Liver (tissue), 9 donors: ENCODE data around the gene ATG4B. TPM values are rescaled to one million over a fixed set of nuclear protein-coding genes. Genes with fewer than 3 reads are reported as not detected.

ENCODE experiments used
- DNase-seq: peaks from one replicate; pipeline ENCODE4 v3.0.0-alpha.2; 2017; ENCODE audit warnings: low spot score
- H3K27ac ChIP-seq, 2 donors: one replicate each; pipeline ENCODE4 v1.7.0; 2013; ENCODE audit warnings: inconsistent platforms in 2 of 2, low read length in 2 of 2, control low read depth in 1 of 2, low read depth in 1 of 2, mild to moderate bottlenecking in 1 of 2
- H3K27me3 ChIP-seq, 4 donors: one replicate each; pipeline versions ENCODE4 v1.6.1 to v1.7.0; 2013; ENCODE audit warnings: low read length in 3 of 4, inconsistent platforms in 1 of 4, mild to moderate bottlenecking in 1 of 4, moderate library complexity in 1 of 4; ENCODE audit not compliant: control insufficient read depth in 4 of 4, insufficient read depth in 4 of 4
- H3K36me3 ChIP-seq, 4 donors: one replicate each; pipeline versions ENCODE4 v1.6.1 to v1.7.0; 2013; ENCODE audit warnings: low read length in 3 of 4, mild to moderate bottlenecking in 3 of 4, low read depth in 1 of 4, moderate library complexity in 1 of 4; ENCODE audit not compliant: control insufficient read depth in 4 of 4, insufficient read depth in 3 of 4
- H3K4me1 ChIP-seq, 4 donors: one replicate each; pipeline versions ENCODE4 v1.6.1 to v1.7.0; 2013; ENCODE audit warnings: low read length in 3 of 4, mild to moderate bottlenecking in 3 of 4, moderate library complexity in 1 of 4; ENCODE audit not compliant: control insufficient read depth in 4 of 4, insufficient read depth in 4 of 4
- H3K4me3 ChIP-seq, 3 donors: one replicate each; pipeline versions ENCODE4 v1.6.1 to v1.7.0; 2013; ENCODE audit warnings: low read length in 3 of 3, control low read depth in 1 of 3, low read depth in 1 of 3, mild to moderate bottlenecking in 1 of 3
- H3K9ac ChIP-seq, 2 donors: one replicate each; pipeline ENCODE4 v1.7.0; 2013; ENCODE audit warnings: low read length in 2 of 2, mild to moderate bottlenecking in 2 of 2, moderate library complexity in 2 of 2, control low read depth in 1 of 2, low read depth in 1 of 2
- H3K9me3 ChIP-seq, 4 donors: one replicate each; pipeline versions ENCODE4 v1.6.1 to v1.7.0; 2013; ENCODE audit warnings: low read length in 3 of 4; ENCODE audit not compliant: control insufficient read depth in 4 of 4
- EGR1 ChIP-seq, 2 donors: IDR thresholded peaks; 2 replicates each; pipeline ENCODE4 v1.6.1; 2016 to 2018; ENCODE audit warnings: antibody characterized with exemption in 2 of 2, low read depth in 2 of 2
- FOXA1 ChIP-seq: IDR thresholded peaks from 2 replicates; pipeline ENCODE4 v1.6.1; 2016; ENCODE audit warnings: antibody characterized with exemption
- GABPA ChIP-seq, 2 donors: IDR thresholded peaks in 1 of 2; conservative IDR thresholded peaks in 1 of 2; 2 replicates each; pipeline ENCODE4 v1.6.1; 2016; ENCODE audit warnings: antibody characterized with exemption in 2 of 2, mild to moderate bottlenecking in 1 of 2, moderate library complexity in 1 of 2
- HNF4A ChIP-seq, 2 donors: conservative IDR thresholded peaks; 2 replicates each; pipeline ENCODE4 v1.6.1; 2016; ENCODE audit warnings: antibody characterized with exemption in 2 of 2, mild to moderate bottlenecking in 2 of 2
- HNF4G ChIP-seq: IDR thresholded peaks from 2 replicates; pipeline ENCODE4 v1.6.1; 2016; ENCODE audit warnings: antibody characterized with exemption
- JUND ChIP-seq, 2 donors: IDR thresholded peaks; 2 replicates each; pipeline ENCODE4 v1.6.1; 2016; ENCODE audit warnings: antibody characterized with exemption in 2 of 2
- RAD21 ChIP-seq, 2 donors: IDR thresholded peaks; 2 replicates each; pipeline ENCODE4 v1.6.1; 2016; ENCODE audit warnings: antibody characterized with exemption in 2 of 2, mild to moderate bottlenecking in 2 of 2
- RXRA ChIP-seq, 2 donors: IDR thresholded peaks; 2 replicates each; pipeline ENCODE4 v1.6.1; 2017 to 2018; ENCODE audit warnings: antibody characterized with exemption in 2 of 2, mild to moderate bottlenecking in 1 of 2
- SP1 ChIP-seq: IDR thresholded peaks from 2 replicates; pipeline ENCODE4 v1.6.1; 2018; ENCODE audit warnings: antibody characterized with exemption, mild to moderate bottlenecking
- TAF1 ChIP-seq: conservative IDR thresholded peaks from 2 replicates; pipeline ENCODE4 v1.6.1; 2016; ENCODE audit warnings: antibody characterized with exemption, mild to moderate bottlenecking
- YY1 ChIP-seq: IDR thresholded peaks from 2 replicates; pipeline ENCODE4 v1.6.1; 2016; ENCODE audit warnings: antibody characterized with exemption, mild to moderate bottlenecking
- WGBS: extraction: QIAGEN DNeasy Blood & Tissue Kit; methylation state at CpG from one replicate; pipeline ENCODE4 v1.1.7; 2013; 5-methylcytosine and 5-hydroxymethylcytosine counted together
- polyA plus RNA-seq, 2 donors: library from polyadenylated mRNA; stranded (reverse) in 1 of 2; unstranded in 1 of 2; fragments of 200-250 nt in 1 of 2; fragments of >200 nt in 1 of 2; fragmentation: Nextera tagmentation in 1 of 2; extraction: Ambion mirVana in 1 of 2; gene quantifications; one replicate each; pipeline versions ENCODE4 v1.2.1 to v1.2.3, GENCODE V29; 2013 to 2015
- total RNA-seq, 2 donors: library from RNA; depleted of rRNA; stranded (reverse); fragments of >200 nt; gene quantifications; one replicate each; pipeline ENCODE4 v1.2.3, GENCODE V29; 2014
- TF ChIP-seq, protein P1 (sequence below): IDR thresholded peaks from 2 replicates; pipeline ENCODE4 v1.6.1; 2016; ENCODE audit warnings: antibody characterized with exemption
- TF ChIP-seq, protein P2 (sequence below): IDR thresholded peaks from 2 replicates; pipeline ENCODE4 v1.6.1; 2016; ENCODE audit warnings: antibody characterized with exemption
- TF ChIP-seq, protein P3 (sequence below): fragments of 150-350 bp; IDR thresholded peaks from 2 replicates; pipeline ENCODE4 v1.5.1; 2017; ENCODE audit warnings: improper control_type of control experiment, low read depth, low read length; ENCODE audit not compliant: missing input control
- TF ChIP-seq, protein P4 (sequence below): IDR thresholded peaks from 2 replicates; pipeline ENCODE4 v1.6.1; 2016; ENCODE audit warnings: antibody characterized with exemption, mild to moderate bottlenecking
- TF ChIP-seq, protein P5 (sequence below): IDR thresholded peaks from 2 replicates; pipeline ENCODE4 v1.6.1; 2016; ENCODE audit warnings: antibody characterized with exemption
- donor health status: healthy.
- donor health status: healthy.
- donor health status: healthy.
- donor health status: healthy.
- donor health status: healthy.

Gene ATG4B
- total and polyA plus RNA-seq, 4 donors: 31.0 to 50.3 (median 37.7) TPM

DNA sequence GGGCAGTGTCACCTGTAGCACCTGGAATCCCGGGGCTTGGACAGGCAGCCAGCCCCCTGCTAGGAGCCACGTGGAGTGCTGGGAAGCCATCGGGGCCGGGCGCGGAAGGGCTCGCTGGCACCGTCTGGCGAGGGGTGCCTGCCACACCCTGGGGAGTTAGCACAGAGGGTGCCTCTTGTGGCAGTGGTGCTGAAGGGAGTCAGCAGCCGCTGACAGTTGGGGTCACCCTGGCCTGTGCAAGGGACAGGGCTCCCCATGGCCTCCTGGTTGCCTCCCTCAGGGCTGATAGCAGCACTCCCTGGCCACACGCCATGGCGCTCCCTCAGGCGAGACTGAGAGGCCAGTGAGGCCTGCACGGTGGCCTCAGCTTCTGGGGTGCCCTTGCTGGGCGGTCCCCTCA is 83.1 kb downstream of the ATG4B start:
- Histone ChIP-seq H3K4me1 (no peaks in the 10 kb centered on the region), H3K27me3 (no peaks in the 10 kb centered on the region), H3K4me3 (no peak overlapping the region), H3K9ac (no peak overlapping the region), H3K36me3 (peaks cover 13 to 57% (median 26%) of the 10 kb centered on the region in 4 donors), H3K27ac (no peak overlapping the region), H3K9me3 (peaks cover 2 to 10% (median 4%) of the 10 kb centered on the region in 4 donors)
- no peak for DNase-seq
- 98% methylated on average over 15 of the region's 15 CpGs for WGBS
- no peak for TF ChIP-seq JUND (IDR thresholded peaks at IDR 0.05)
- TF ChIP-seq HNF4A (conservative IDR thresholded peaks at IDR 0.05): no peak
- no peak for TF ChIP-seq SP1

DNA sequence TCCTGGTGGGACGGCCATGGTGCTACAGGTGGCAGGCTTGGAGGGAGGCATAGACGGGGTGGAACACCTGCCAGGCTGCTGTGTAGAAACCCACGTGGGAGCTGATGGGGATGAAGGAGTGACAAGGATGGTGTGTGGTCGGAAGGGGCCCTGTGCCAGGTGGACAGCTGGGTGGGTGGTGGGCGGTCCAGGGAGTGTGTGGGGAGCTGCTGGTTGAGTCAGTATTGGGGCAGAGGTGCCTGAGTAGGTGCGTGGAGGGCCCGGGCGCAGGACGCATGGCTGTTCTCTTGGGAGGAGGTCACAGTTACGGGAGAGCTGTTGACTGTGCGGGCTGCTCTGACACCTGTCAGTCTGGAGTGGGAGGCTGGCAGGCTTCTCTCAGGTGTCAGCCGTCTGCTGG is 84.4 kb downstream of the ATG4B start:
- no peaks in the 10 kb centered on the region for H3K27me3 ChIP-seq
- peaks cover 2 to 10% (median 4%) of the 10 kb centered on the region in 4 donors for H3K9me3 ChIP-seq
- H3K9ac ChIP-seq: no peak overlapping the region
- no peak for DNase-seq
- H3K4me3 ChIP-seq: no peak overlapping the region
- TF ChIP-seq GABPA (IDR thresholded peaks at IDR 0.05 in 1 of 2, conservative IDR thresholded peaks at IDR 0.05 in 1 of 2) (no peak), JUND (IDR thresholded peaks at IDR 0.05) (no peak), RXRA (IDR thresholded peaks at IDR 0.05) (no peak), FOXA1 (no peak)
- TF ChIP-seq, protein P1, sequence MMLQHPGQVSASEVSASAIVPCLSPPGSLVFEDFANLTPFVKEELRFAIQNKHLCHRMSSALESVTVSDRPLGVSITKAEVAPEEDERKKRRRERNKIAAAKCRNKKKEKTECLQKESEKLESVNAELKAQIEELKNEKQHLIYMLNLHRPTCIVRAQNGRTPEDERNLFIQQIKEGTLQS: no peak
- TF ChIP-seq, protein P2, sequence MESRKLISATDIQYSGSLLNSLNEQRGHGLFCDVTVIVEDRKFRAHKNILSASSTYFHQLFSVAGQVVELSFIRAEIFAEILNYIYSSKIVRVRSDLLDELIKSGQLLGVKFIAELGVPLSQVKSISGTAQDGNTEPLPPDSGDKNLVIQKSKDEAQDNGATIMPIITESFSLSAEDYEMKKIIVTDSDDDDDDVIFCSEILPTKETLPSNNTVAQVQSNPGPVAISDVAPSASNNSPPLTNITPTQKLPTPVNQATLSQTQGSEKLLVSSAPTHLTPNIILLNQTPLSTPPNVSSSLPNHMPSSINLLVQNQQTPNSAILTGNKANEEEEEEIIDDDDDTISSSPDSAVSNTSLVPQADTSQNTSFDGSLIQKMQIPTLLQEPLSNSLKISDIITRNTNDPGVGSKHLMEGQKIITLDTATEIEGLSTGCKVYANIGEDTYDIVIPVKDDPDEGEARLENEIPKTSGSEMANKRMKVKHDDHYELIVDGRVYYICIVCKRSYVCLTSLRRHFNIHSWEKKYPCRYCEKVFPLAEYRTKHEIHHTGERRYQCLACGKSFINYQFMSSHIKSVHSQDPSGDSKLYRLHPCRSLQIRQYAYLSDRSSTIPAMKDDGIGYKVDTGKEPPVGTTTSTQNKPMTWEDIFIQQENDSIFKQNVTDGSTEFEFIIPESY: no peak
- WGBS: 97% methylated on average over 12 of the region's 12 CpGs
- H3K27ac ChIP-seq: no peak overlapping the region
- peaks cover 9 to 54% (median 23%) of the 10 kb centered on the region in 4 donors for H3K36me3 ChIP-seq
- H3K4me1 ChIP-seq: no peaks in the 10 kb centered on the region

DNA sequence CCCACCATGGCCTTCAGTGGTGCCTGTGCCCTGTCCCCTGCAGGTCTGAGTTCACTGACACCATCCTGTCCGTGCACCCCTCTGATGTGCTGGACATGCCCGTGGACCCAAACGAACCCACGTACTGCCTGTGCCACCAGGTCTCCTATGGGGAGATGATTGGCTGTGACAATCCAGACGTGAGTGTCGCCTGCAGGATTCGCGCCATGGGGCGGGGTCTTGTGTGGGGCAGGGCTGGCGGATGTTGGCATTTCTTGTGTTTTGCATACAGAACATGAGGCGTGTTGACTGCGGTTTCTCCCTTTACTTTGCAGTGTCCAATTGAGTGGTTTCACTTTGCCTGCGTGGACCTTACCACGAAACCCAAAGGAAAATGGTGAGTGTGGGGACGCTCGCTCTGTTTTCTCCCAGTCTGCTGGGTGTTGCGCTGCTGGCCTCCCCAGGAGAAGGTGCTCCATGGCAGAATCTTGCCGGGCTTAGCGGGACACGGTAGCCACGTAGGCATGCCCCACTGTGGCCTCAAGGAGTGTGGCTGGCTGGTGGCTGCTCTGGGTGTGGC is 85.5 kb downstream of the ATG4B start:
- no peaks in the 10 kb centered on the region for H3K27me3 ChIP-seq
- peaks cover 2 to 10% (median 4%) of the 10 kb centered on the region in 4 donors for H3K9me3 ChIP-seq
- H3K36me3 ChIP-seq: peaks cover 9 to 54% (median 21%) of the 10 kb centered on the region in 4 donors
- no peak overlapping the region for H3K9ac ChIP-seq
- no peak for DNase-seq
- H3K4me1 ChIP-seq: no peaks in the 10 kb centered on the region
- H3K27ac ChIP-seq: no peak overlapping the region
- no peak overlapping the region for H3K4me3 ChIP-seq
- 99% methylated on average over 21 of the region's 21 CpGs for WGBS
- TF ChIP-seq HNF4A (conservative IDR thresholded peaks at IDR 0.05) (no peak), RAD21 (IDR thresholded peaks at IDR 0.05) (no peak), JUND (IDR thresholded peaks at IDR 0.05) (no peak), HNF4G (no peak), RXRA (IDR thresholded peaks at IDR 0.05) (no peak), YY1 (no peak), TAF1 (no peak), SP1 (no peak), EGR1 (IDR thresholded peaks at IDR 0.05; ENCODE audit: low read depth in 2 of 2) (no peak), FOXA1 (no peak), GABPA (IDR thresholded peaks at IDR 0.05 in 1 of 2, conservative IDR thresholded peaks at IDR 0.05 in 1 of 2) (no peak)
- TF ChIP-seq, protein P3, sequence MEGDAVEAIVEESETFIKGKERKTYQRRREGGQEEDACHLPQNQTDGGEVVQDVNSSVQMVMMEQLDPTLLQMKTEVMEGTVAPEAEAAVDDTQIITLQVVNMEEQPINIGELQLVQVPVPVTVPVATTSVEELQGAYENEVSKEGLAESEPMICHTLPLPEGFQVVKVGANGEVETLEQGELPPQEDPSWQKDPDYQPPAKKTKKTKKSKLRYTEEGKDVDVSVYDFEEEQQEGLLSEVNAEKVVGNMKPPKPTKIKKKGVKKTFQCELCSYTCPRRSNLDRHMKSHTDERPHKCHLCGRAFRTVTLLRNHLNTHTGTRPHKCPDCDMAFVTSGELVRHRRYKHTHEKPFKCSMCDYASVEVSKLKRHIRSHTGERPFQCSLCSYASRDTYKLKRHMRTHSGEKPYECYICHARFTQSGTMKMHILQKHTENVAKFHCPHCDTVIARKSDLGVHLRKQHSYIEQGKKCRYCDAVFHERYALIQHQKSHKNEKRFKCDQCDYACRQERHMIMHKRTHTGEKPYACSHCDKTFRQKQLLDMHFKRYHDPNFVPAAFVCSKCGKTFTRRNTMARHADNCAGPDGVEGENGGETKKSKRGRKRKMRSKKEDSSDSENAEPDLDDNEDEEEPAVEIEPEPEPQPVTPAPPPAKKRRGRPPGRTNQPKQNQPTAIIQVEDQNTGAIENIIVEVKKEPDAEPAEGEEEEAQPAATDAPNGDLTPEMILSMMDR: no peak
- TF ChIP-seq, protein P1: no peak
- TF ChIP-seq, protein P4, sequence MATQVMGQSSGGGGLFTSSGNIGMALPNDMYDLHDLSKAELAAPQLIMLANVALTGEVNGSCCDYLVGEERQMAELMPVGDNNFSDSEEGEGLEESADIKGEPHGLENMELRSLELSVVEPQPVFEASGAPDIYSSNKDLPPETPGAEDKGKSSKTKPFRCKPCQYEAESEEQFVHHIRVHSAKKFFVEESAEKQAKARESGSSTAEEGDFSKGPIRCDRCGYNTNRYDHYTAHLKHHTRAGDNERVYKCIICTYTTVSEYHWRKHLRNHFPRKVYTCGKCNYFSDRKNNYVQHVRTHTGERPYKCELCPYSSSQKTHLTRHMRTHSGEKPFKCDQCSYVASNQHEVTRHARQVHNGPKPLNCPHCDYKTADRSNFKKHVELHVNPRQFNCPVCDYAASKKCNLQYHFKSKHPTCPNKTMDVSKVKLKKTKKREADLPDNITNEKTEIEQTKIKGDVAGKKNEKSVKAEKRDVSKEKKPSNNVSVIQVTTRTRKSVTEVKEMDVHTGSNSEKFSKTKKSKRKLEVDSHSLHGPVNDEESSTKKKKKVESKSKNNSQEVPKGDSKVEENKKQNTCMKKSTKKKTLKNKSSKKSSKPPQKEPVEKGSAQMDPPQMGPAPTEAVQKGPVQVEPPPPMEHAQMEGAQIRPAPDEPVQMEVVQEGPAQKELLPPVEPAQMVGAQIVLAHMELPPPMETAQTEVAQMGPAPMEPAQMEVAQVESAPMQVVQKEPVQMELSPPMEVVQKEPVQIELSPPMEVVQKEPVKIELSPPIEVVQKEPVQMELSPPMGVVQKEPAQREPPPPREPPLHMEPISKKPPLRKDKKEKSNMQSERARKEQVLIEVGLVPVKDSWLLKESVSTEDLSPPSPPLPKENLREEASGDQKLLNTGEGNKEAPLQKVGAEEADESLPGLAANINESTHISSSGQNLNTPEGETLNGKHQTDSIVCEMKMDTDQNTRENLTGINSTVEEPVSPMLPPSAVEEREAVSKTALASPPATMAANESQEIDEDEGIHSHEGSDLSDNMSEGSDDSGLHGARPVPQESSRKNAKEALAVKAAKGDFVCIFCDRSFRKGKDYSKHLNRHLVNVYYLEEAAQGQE: no peak
- TF ChIP-seq, protein P5, sequence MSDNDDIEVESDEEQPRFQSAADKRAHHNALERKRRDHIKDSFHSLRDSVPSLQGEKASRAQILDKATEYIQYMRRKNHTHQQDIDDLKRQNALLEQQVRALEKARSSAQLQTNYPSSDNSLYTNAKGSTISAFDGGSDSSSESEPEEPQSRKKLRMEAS: no peak
- TF ChIP-seq, protein P2: no peak
